GM18519 (cell line): ENCODE results near the gene ALOX15.
"Not testable (repeated sequence)": the region's sequence is repeated elsewhere in the genome, so short reads cannot be mapped to it uniquely, and the experiment has no call there.

Experiments
- ATAC-seq: cut with Tn5 transposase; IDR thresholded peaks from one replicate; pipeline ENCODE4 v1.9.1; 2021; ENCODE audit warnings: mild to moderate bottlenecking, moderate library complexity; ENCODE audit not compliant: unreplicated experiment, low FRiP score

ALOX15 gene

DNA sequence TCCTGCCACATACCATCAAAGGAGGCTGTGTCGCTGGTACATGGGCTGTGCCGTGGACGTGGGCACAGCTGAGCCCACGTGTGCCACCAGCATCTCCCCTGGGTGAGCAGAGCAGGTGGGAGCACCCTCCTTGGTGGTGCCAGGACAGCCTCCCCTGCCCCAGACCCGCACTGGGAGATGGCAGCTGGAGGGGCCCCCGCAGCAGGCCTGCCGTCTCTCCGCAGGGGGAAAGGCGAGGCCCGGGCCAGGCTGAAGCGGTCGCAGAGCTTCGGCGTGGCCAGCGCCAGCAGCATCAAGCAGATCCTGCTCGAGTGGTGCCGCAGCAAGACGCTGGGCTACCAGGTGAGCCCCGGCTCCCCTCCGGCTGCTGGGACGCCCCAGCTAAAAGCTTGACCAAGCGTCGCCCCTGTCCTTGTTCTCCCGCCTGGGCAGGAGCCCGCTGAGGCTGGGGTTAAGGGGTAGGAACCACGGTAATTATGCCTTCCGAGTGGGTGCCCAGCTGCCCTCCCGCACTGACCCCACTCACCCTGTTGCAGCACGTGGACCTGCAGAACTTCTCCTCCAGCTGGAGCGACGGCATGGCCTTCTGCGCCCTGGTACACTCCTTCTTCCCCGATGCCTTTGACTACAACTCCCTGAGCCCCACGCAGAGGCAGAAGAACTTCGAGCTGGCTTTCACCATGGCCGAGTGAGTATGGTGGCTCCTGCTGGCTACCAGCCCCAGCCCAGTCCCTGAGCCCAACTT, 44.7 kb downstream of the ALOX15 start:
- no peak for ATAC-seq

GRCh38 chr17:4595685-4596342, 45.7 kb downstream of the ALOX15 start:
- not testable (repeated sequence) for ATAC-seq

- ATAC-seq: no peak
Measured at GRCh38 chr17:4594931-4595684, 46.4 kb downstream of the ALOX15 start.

GRCh38 chr17:4594406-4594805, 47.1 kb downstream of the ALOX15 start:
- no peak for ATAC-seq

DNA sequence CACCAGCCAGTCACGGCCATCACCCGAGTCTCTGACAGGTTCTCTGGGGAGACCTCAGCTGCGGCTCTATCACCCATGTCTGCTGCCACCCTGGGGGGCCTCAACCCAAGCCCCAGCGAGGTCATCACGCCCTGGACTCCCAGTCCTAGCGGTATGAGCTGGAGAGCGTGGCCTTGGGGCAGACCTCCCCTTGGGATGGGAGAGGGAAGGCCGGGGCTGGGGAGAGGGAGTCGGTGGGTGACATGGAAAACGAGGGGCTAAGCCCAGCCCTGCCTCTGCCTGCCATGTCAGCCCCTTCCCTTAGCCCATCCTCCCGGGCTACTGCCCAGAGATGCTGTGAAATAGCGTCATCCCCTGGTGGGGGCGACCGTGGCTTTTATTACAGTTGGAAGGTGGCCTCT, 48.5 kb downstream of the ALOX15 start:
- ATAC-seq: no peak

DNA sequence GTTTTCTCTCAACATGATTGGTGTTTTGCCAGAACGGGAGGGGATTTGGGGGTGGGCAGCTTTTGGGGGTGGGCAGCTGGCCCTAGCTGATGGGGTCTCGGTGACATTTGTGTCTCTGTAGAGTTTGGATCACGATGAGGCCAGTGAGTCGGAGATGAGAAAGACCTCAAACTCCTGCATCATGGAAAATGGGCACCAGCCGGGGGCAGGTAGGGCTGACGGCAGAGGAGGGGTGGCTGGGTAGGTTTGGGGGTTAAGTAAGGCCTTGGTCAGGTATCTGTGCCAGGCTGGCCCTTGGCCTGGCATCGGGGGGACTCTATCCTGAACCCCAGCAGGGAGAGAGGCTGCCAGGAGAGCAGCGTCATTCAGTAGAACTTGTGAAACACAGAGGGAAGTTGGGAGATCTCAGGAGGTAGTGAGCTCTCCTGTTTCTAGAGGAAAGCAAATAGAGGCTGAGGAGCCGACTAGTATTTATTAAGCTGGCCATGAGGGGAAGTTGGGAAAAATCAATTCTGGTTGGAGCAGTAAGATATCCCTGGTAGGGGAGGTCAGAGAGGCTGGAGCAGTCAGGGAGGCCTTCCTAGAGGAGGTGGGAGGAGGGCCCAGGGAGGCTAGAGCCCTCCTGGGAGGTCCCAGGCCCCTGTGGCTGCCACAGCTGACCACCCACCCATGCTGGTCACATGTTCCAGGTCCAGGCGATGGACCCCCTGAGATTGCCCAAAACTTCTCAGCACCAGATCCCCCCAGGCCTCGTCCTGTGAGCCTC, 49.1 kb downstream of the ALOX15 start:
- no peak for ATAC-seq

GRCh38 chr17:4591529-4591928, 49.9 kb downstream of the ALOX15 start:
- ATAC-seq: no peak

GRCh38 chr17:4590981-4591453, 50.5 kb downstream of the ALOX15 start:
- no peak for ATAC-seq

DNA sequence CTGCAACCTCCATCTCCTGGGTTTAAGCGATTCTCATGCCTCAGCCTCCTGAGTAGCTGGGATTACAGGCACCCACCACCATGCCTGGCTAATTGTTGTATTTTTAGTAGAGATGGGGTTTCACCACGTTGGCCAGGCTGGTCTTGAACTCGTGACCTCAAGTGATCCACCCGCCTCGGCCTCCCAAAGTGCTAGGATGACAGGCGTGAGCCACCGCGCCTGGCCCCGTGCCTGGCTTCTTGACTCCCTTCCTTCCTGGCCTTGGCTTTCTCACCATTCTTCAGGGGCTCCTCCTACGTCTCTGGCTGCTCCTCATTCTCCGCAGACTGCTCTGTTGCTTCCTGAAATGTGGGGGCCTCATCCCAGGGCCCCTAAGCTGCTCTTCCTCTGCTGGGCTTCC, 51.4 kb downstream of the ALOX15 start:
- not testable (repeated sequence) for ATAC-seq

GRCh38 chr17:4588898-4589625, 52.4 kb downstream of the ALOX15 start:
- ATAC-seq: no peak

GRCh38 chr17:4588391-4588790, 53.1 kb downstream of the ALOX15 start:
- ATAC-seq: no peak

DNA sequence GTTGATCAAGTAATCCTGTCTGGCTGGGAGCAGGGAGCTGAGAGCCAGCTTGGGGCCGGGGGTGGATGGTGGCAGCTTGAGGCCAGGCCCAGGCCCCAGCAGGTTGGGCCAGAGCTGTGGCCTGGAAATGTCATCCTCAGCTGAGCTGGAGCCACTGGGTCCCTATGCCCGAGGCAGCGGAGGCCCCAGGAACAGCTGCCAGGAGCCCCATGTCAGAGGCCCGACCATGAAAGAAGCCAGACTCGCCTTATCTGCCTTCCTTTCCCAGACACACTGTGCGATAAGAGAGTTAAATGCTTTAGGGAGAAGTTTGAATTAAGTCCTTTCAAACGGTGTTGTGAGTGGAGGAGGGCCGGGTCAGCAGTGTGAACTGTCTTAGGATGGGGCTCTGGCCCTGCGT, 53.7 kb downstream of the ALOX15 start:
- no peak for ATAC-seq

GRCh38 chr17:4587195-4587594, 54.3 kb downstream of the ALOX15 start:
- no peak for ATAC-seq

DNA sequence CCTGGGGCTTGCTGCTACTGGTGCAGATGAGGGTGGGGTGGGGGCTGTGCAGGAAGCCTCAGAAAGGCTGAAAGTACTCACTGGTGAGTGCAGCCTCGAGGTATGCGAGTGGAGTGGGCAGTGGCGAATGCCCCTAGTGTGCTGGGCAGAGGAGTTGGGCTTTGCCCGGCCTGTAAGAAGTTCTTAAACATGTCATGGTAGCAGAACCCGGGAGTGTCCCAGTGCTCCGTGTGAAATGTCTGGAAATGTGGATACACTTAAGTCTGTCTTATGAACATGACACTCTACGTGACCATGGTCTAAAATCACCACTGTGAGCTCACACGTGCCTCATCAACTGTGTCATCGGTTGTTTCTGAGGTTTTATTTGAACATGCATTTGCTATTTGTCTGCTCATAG, 55.4 kb downstream of the ALOX15 start:
- no peak for ATAC-seq

DNA sequence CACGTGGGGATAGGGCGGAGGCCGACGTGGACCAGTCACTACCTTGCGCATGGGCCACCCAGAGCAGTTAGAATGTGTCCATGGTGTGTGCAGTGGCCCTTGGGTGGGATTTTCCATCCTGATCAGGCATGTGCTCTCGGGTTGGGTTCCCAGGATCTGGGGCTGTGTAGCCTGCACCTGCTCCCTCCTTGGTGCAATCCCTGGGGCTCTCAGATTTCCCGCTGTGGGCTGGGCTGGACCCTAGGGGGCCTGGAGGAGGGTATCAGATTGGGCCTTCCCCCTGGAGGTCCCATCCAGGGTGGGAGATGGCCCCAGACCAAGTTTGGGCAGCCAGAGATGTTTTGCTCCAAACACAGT, 55.9 kb downstream of the ALOX15 start:
- no peak for ATAC-seq

GRCh38 chr17:4584917-4585637, 56.4 kb downstream of the ALOX15 start:
- no peak for ATAC-seq

- ATAC-seq: no peak
Measured at GRCh38 chr17:4584101-4584916, 57.2 kb downstream of the ALOX15 start, which contains the start of gene SMTNL2. Gene SMTNL2 (plus strand): TSS chr17:4584529. CDS start chr17:4584606, 77 bp downstream.

DNA sequence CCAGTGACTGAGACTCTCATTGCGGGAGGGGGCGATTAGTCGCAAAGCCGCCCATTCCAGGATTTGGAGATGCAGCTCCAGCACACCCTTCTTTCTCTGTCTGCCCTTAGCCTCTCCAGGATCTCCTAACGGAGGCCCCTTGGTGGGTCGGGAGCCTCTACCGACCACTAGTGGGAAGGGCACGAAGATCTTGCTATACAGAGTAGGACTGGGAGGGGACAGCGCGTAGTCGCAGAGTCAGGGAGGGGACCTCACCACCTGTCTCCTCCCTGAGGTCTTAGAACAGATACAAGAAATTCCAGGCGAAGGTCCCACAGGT, 57.7 kb downstream of the ALOX15 start:
- ATAC-seq: no peak

- ATAC-seq: no peak
Measured at GRCh38 chr17:4583206-4583605, 58.3 kb downstream of the ALOX15 start.
